Breast epithelium (tissue), 3 donors: ENCODE data around the gene GJB4.

Source experiments
- CTCF ChIP-seq, 3 donors: fragments of 450-650 bp; IDR thresholded peaks; one replicate each; pipeline ENCODE4 v1.5.1; 2016 to 2017; ENCODE audit warnings: antibody characterized with exemption in 3 of 3, mild to moderate bottlenecking in 3 of 3, moderate library complexity in 3 of 3
- POLR2A ChIP-seq: fragments of 450-650 bp; IDR thresholded peaks from one replicate; pipeline ENCODE4 v1.6.1; 2016; ENCODE audit warnings: antibody characterized with exemption, mild to moderate bottlenecking, moderate library complexity
- POLR2AphosphoS5 ChIP-seq, 3 donors: sonication (generic); formaldehyde crosslinking; IDR thresholded peaks; one replicate each; pipeline ENCODE4 v1.6.1; 2017; ENCODE audit warnings: antibody characterized with exemption in 3 of 3

DNA sequence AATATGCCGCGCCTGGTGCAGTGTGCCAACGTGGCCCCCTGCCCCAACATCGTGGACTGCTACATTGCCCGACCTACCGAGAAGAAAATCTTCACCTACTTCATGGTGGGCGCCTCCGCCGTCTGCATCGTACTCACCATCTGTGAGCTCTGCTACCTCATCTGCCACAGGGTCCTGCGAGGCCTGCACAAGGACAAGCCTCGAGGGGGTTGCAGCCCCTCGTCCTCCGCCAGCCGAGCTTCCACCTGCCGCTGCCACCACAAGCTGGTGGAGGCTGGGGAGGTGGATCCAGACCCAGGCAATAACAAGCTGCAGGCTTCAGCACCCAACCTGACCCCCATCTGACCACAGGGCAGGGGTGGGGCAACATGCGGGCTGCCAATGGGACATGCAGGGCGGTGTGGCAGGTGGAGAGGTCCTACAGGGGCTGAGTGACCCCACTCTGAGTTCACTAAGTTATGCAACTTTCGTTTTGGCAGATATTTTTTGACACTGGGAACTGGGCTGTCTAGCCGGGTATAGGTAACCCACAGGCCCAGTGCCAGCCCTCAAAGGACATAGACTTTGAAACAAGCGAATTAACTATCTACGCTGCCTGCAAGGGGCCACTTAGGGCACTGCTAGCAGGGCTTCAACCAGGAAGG is 25.8 kb downstream of the GJB4 start:
- TF ChIP-seq CTCF (IDR thresholded peaks at IDR 0.05): no peak
- TF ChIP-seq POLR2A: no peak
- TF ChIP-seq POLR2AphosphoS5 (IDR thresholded peaks at IDR 0.05): no peak
